H1 (cell line): ENCODE measurements around the gene AGPAT3. TPM values are rescaled to one million over a fixed set of nuclear protein-coding genes. Genes with fewer than 3 reads are reported as not detected.

Source experiments
- CTCF ChIA-PET: fragments of 300-600 bp; sonication (Branson Sonifier 250); formaldehyde crosslinking; loops from one replicate; lab custom pipeline; 2021; ENCODE audit not compliant: partially characterized antibody; lab: Charles Lee
- POLR2A ChIA-PET: fragments of 300-600 bp; sonication (Branson Sonifier 250); formaldehyde crosslinking; loops from one replicate; lab custom pipeline; 2021; ENCODE audit warnings: inconsistent platforms; ENCODE audit not compliant: partially characterized antibody; lab: Charles Lee
- DNase-seq, 2 experiments: peaks; one replicate each; pipeline versions ENCODE4 v3.0.0 to v3.0.0-alpha.2; 2010 to 2022; ENCODE audit warnings: low spot score in 2 of 2, low read depth in 1 of 2, mixed read lengths in 1 of 2
- FAIRE-seq: peaks from 2 replicates; lab custom pipeline; 2011; peaks lifted over from hg19 to GRCh38; lab: Jason Lieb, UNC
- H2AFZ ChIP-seq: 2 replicates; pipeline ENCODE4 v1.8.1; 2012; ENCODE audit warnings: low read length, inconsistent platforms
- H2AK5ac ChIP-seq: 2 replicates; pipeline ENCODE4 v1.6.1; 2013; ENCODE audit warnings: low read depth, low read length
- H2BK120ac ChIP-seq: replicated peaks from 2 replicates; pipeline ENCODE3; 2013; ENCODE audit warnings: low read depth, low read length, inconsistent platforms
- H2BK12ac ChIP-seq: 2 replicates; pipeline ENCODE4 v1.6.1; 2013; ENCODE audit warnings: low read depth, low read length
- H2BK15ac ChIP-seq: 2 replicates; pipeline ENCODE4 v1.6.1; 2013; ENCODE audit warnings: low read length
- H2BK20ac ChIP-seq: 2 replicates; pipeline ENCODE4 v1.6.1; 2013; ENCODE audit warnings: low read length
- H2BK5ac ChIP-seq: 2 replicates; pipeline ENCODE4 v1.6.1; 2013; ENCODE audit warnings: low read depth, low read length
- H3K14ac ChIP-seq: 2 replicates; pipeline ENCODE4 v1.6.1; 2013; ENCODE audit warnings: inconsistent platforms; ENCODE audit not compliant: insufficient read length
- H3K18ac ChIP-seq: 2 replicates; pipeline ENCODE4 v1.6.1; 2013; ENCODE audit warnings: low read length; ENCODE audit errors: extremely low read depth
- H3K23ac ChIP-seq: 2 replicates; pipeline ENCODE4 v1.6.1; 2013; ENCODE audit warnings: inconsistent platforms; ENCODE audit not compliant: insufficient read length
- H3K23me2 ChIP-seq: 2 replicates; pipeline ENCODE4 v1.6.1; 2013; ENCODE audit warnings: low read depth, low read length
- H3K27ac ChIP-seq: 2 replicates; pipeline ENCODE4 v1.6.1; 2011; ENCODE audit warnings: low read depth, low read length, inconsistent platforms
- H3K27me3 ChIP-seq, 4 experiments: replicated peaks in 1 of 4; 1 replicate in 1 of 4; 2 replicates in 3 of 4; pipeline versions ENCODE4 v1.6.1 to v1.8.1; 2011 to 2013; ENCODE audit warnings: low read length in 3 of 4, mild to moderate bottlenecking in 3 of 4, inconsistent platforms in 2 of 4, mixed read lengths in 2 of 4, moderate library complexity in 1 of 4; ENCODE audit not compliant: control insufficient read depth in 3 of 4, insufficient read depth in 3 of 4; ENCODE audit errors: extremely low read depth in 1 of 4
- H3K36me3 ChIP-seq, 4 experiments: 2 replicates each; pipeline versions ENCODE4 v1.6.1 to v1.8.1; 2011 to 2013; ENCODE audit warnings: mild to moderate bottlenecking in 4 of 4, low read length in 3 of 4, moderate library complexity in 2 of 4, control low read depth in 1 of 4, inconsistent platforms in 1 of 4; ENCODE audit not compliant: insufficient read depth in 4 of 4, control insufficient read depth in 2 of 4
- H3K4ac ChIP-seq: replicated peaks from 2 replicates; pipeline ENCODE3; 2013; ENCODE audit warnings: low read length, low read depth, mixed read lengths, inconsistent platforms; ENCODE audit not compliant: insufficient read length
- H3K4me1 ChIP-seq, 4 experiments: replicated peaks in 1 of 4; 1 replicate in 1 of 4; 2 replicates in 3 of 4; pipeline versions ENCODE4 v1.6.1 to v1.8.1; 2011 to 2013; ENCODE audit warnings: low read length in 3 of 4, inconsistent platforms in 2 of 4, mixed read lengths in 1 of 4; ENCODE audit not compliant: insufficient read depth in 4 of 4, control insufficient read depth in 3 of 4
- H3K4me2 ChIP-seq, 2 experiments: 2 replicates each; pipeline versions ENCODE4 v1.6.1 to v1.8.1; 2011 to 2013; ENCODE audit warnings: low read depth in 2 of 2, low read length in 2 of 2, control low read depth in 1 of 2, inconsistent platforms in 1 of 2, mild to moderate bottlenecking in 1 of 2; ENCODE audit not compliant: insufficient read depth in 1 of 2
- H3K4me3 ChIP-seq, 4 experiments: fragments of 200-600, 300-600 bp in 1 of 4; sonication (generic), shearing (Covaris generic), sonication (Bioruptor Twin) in 1 of 4; 2 replicates each; pipeline versions ENCODE4 v1.5.1 to v1.8.1; 2011 to 2016; ENCODE audit warnings: low read length in 4 of 4, low read depth in 3 of 4, control low read depth in 2 of 4, inconsistent platforms in 2 of 4, mild to moderate bottlenecking in 2 of 4, mixed read lengths in 1 of 4, moderate library complexity in 1 of 4; ENCODE audit not compliant: insufficient read depth in 2 of 4; ENCODE audit errors: extremely low read depth in 1 of 4
- H3K56ac ChIP-seq: replicated peaks from 2 replicates; pipeline ENCODE3; 2013; ENCODE audit warnings: low read depth, mild to moderate bottlenecking, mixed read lengths, low read length, inconsistent platforms; ENCODE audit not compliant: insufficient read length
- H3K79me1 ChIP-seq: 2 replicates; pipeline ENCODE4 v1.6.1; 2013; ENCODE audit warnings: low read depth, low read length, control low read depth
- H3K79me2 ChIP-seq, 2 experiments: 2 replicates each; pipeline versions ENCODE4 v1.6.1 to v1.8.1; 2012 to 2013; ENCODE audit warnings: low read length in 2 of 2, mild to moderate bottlenecking in 2 of 2, inconsistent platforms in 1 of 2; ENCODE audit not compliant: insufficient read depth in 2 of 2, control insufficient read depth in 1 of 2
- H3K9ac ChIP-seq, 4 experiments: replicated peaks in 1 of 4; 1 replicate in 1 of 4; 2 replicates in 3 of 4; pipeline versions ENCODE4 v1.6.1 to v1.8.1; 2011 to 2013; ENCODE audit warnings: low read depth in 3 of 4, low read length in 3 of 4, control low read depth in 2 of 4, mild to moderate bottlenecking in 2 of 4, moderate library complexity in 2 of 4, inconsistent platforms in 1 of 4; ENCODE audit errors: extremely low read depth in 1 of 4
- H3K9me3 ChIP-seq, 2 experiments: 2 replicates each; pipeline versions ENCODE4 v1.6.1 to v1.8.1; 2012 to 2013; ENCODE audit warnings: mild to moderate bottlenecking in 2 of 2, moderate library complexity in 2 of 2, control low read depth in 1 of 2, inconsistent platforms in 1 of 2, low read depth in 1 of 2, low read length in 1 of 2, mixed read lengths in 1 of 2; ENCODE audit not compliant: insufficient read depth in 2 of 2
- H4K20me1 ChIP-seq, 2 experiments: replicated peaks in 1 of 2; 2 replicates each; pipeline versions ENCODE3 to v1.8.1; 2011 to 2013; ENCODE audit warnings: inconsistent platforms in 2 of 2, low read length in 2 of 2, mild to moderate bottlenecking in 1 of 2; ENCODE audit not compliant: insufficient read depth in 2 of 2, control insufficient read depth in 1 of 2
- H4K5ac ChIP-seq: 2 replicates; pipeline ENCODE4 v1.6.1; 2013; ENCODE audit warnings: low read length, low read depth, mixed read lengths, inconsistent platforms; ENCODE audit not compliant: insufficient read length
- H4K8ac ChIP-seq: 2 replicates; pipeline ENCODE4 v1.8.0; 2013; ENCODE audit warnings: mild to moderate bottlenecking, moderate library complexity, low read length, inconsistent platforms; ENCODE audit not compliant: insufficient read depth; ENCODE audit errors: extremely low read depth
- H4K91ac ChIP-seq: replicated peaks from 2 replicates; pipeline ENCODE3; 2013; ENCODE audit warnings: low read length, mixed read lengths, inconsistent platforms; ENCODE audit not compliant: insufficient read length
- ASH2L ChIP-seq: fragments of 200-600, 300-600 bp; sonication (generic); IDR thresholded peaks from one replicate; pipeline ENCODE4 v1.7.1; 2017; ENCODE audit warnings: low read length
- ATF2 ChIP-seq: IDR thresholded peaks from 2 replicates; pipeline ENCODE4 v1.6.1; 2012; ENCODE audit warnings: low read length, inconsistent platforms
- CTBP2 ChIP-seq: IDR thresholded peaks from 2 replicates; pipeline ENCODE4 v1.7.0; 2011; ENCODE audit warnings: borderline replicate concordance, mild to moderate bottlenecking, moderate library complexity, mixed read lengths, low read length; ENCODE audit not compliant: insufficient read depth, insufficient read length
- FOSL1 ChIP-seq: IDR thresholded peaks from 2 replicates; pipeline ENCODE4 v1.6.1; 2011; ENCODE audit warnings: mild to moderate bottlenecking, low read depth, low read length, moderate library complexity; ENCODE audit not compliant: insufficient read depth
- HDAC2 ChIP-seq, 2 experiments: fragments of 300-600 bp in 1 of 2; sonication (generic) in 1 of 2; IDR thresholded peaks; 2 replicates each; pipeline ENCODE4 v1.6.1; 2011 to 2012; ENCODE audit warnings: low read depth in 2 of 2, low read length in 2 of 2, mild to moderate bottlenecking in 2 of 2, moderate library complexity in 2 of 2, borderline replicate concordance in 1 of 2, inconsistent platforms in 1 of 2
- HDAC6 ChIP-seq: IDR thresholded peaks from one replicate; pipeline ENCODE4 v1.7.1; 2012; ENCODE audit warnings: low read depth, mild to moderate bottlenecking, inconsistent platforms, low read length, moderate library complexity
- RAD21 ChIP-seq, 2 experiments: IDR thresholded peaks in 1 of 2; conservative IDR thresholded peaks in 1 of 2; 2 replicates each; pipeline ENCODE4 v1.6.1; 2011; ENCODE audit warnings: low read depth in 2 of 2, low read length in 2 of 2, improper control_type of control experiment in 1 of 2, inconsistent platforms in 1 of 2, mild to moderate bottlenecking in 1 of 2, moderate library complexity in 1 of 2
- SIX5 ChIP-seq: IDR thresholded peaks from 2 replicates; pipeline ENCODE4 v1.6.1; 2011; ENCODE audit warnings: mild to moderate bottlenecking, low read depth, low read length
- TCF12 ChIP-seq: IDR thresholded peaks from 2 replicates; pipeline ENCODE4 v1.6.1; 2011; ENCODE audit warnings: low read depth, mild to moderate bottlenecking, low read length
- WGBS, 2 experiments: shearing (Covaris generic) in 1 of 2; methylation state at CpG; one replicate each; pipeline versions ENCODE4 v1.1.6 to v1.1.7; 2013 to 2015; ENCODE audit warnings: low lambda C conversion rate in 2 of 2, mixed read lengths in 2 of 2, inconsistent platforms in 1 of 2, low coverage in 1 of 2, missing lambda C conversion rate in 1 of 2; ENCODE audit not compliant: insufficient replicate concordance in 2 of 2, insufficient coverage in 1 of 2, insufficient read length in 1 of 2; ENCODE audit errors: extremely low coverage in 1 of 2, missing lambda C conversion rate in 1 of 2; 5-methylcytosine and 5-hydroxymethylcytosine counted together
- polyA plus RNA-seq, 7 experiments: library from polyadenylated mRNA; depleted of rRNA in 3 of 7; stranded (reverse) in 5 of 7; unstranded in 2 of 7; fragments of >200 nt in 5 of 7; fragments of 200-250 nt in 2 of 7; gene quantifications; 1 replicate in 5 of 7; 2 replicates in 1 of 7; 4 replicates in 1 of 7; pipeline versions ENCODE4 v1.2.1 to v1.2.3, GENCODE V29; 2011 to 2013; ENCODE audit warnings: missing spikeins in 2 of 7, mixed read lengths in 2 of 7
- total RNA-seq: library from RNA; stranded (reverse); fragmentation: NEBNext Ultra II Directional; extraction: Animal tissue kit (Norgen Biotek cat#: 25700); gene quantifications from 2 replicates; pipeline ENCODE4 v1.2.1, GENCODE V29; 2021

AGPAT3 gene
- total and polyA plus RNA-seq, 2 of the 8 experiments (the other 6 are each of a cell fraction or from before 2014, with no cell fraction given): 5.8 to 7.3 TPM

GRCh38 chr21:43972850-43973633, 108.0 kb downstream of the AGPAT3 start:
- no peaks in the 10 kb centered on the region for H3K79me2 ChIP-seq
- no peak overlapping the region for H3K27ac ChIP-seq
- H3K4ac ChIP-seq: no peak overlapping the region
- H3K9me3 ChIP-seq: no peaks in the 10 kb centered on the region
- no peak overlapping the region for H3K56ac ChIP-seq
- ChIA-PET CTCF (interaction anchor here (0.7 to 1.7 kb wide), 11 partner anchors 8 to 361 kb away, joined by 3 to 8 read pairs (median 5); no protein-coding TSS in a partner anchor), POLR2A (interaction anchor here (1.3 kb wide), 1 partner anchor 9 kb away, joined by 4 read pairs; no protein-coding TSS in a partner anchor)
- no peak overlapping the region for H3K4me2 ChIP-seq
- H2AK5ac ChIP-seq: no peak overlapping the region
- no peaks in the 10 kb centered on the region; a peak in 1 of 7 replicates for H3K4me1 ChIP-seq
- no peak overlapping the region for H2BK15ac ChIP-seq
- H3K14ac ChIP-seq: no peak overlapping the region
- 89% methylated on average over 27 of the region's 29 CpGs; no CpG with 5 or more reads in 1 of the 2 experiments for WGBS, 2 experiments
- FAIRE-seq: no peak
- H3K36me3 ChIP-seq: no peaks in the 10 kb centered on the region
- no peaks in the 10 kb centered on the region for H3K27me3 ChIP-seq
- peaks cover 7% of the 10 kb centered on the region; the same call in 1 of the 2 replicates for H3K23me2 ChIP-seq
- H2BK5ac ChIP-seq: no peak overlapping the region
- no peak overlapping the region for H3K23ac ChIP-seq
- H2BK20ac ChIP-seq: no peak overlapping the region
- H2AFZ ChIP-seq: no peak overlapping the region
- no peak overlapping the region for H4K91ac ChIP-seq
- peaks cover 0 to 6% of the 10 kb centered on the region in 2 experiments for H4K20me1 ChIP-seq
- H3K4me3 ChIP-seq: no peak overlapping the region
- H2BK12ac ChIP-seq: no peak overlapping the region
- no peak for DNase-seq
- no peak overlapping the region for H3K18ac ChIP-seq
- H4K5ac ChIP-seq: no peak overlapping the region
- H3K9ac ChIP-seq: no peak overlapping the region
- H3K79me1 ChIP-seq: no peaks in the 10 kb centered on the region
- no peak overlapping the region for H4K8ac ChIP-seq
- no peak overlapping the region for H2BK120ac ChIP-seq
- no peak for TF ChIP-seq CTBP2
- TF ChIP-seq HDAC6: no peak
- no peak for TF ChIP-seq ATF2
- no peak for TF ChIP-seq RAD21 (IDR thresholded peaks at IDR 0.05 in 1 of 2, conservative IDR thresholded peaks at IDR 0.05 in 1 of 2; ENCODE audit: low read depth in 2 of 2, low read length in 2 of 2)
- no peak for TF ChIP-seq SIX5
- no peak for TF ChIP-seq TCF12
- no peak for TF ChIP-seq FOSL1
- no peak for TF ChIP-seq HDAC2 (IDR thresholded peaks at IDR 0.05; ENCODE audit: borderline replicate concordance in 1 of 2, low read depth in 2 of 2, low read length in 2 of 2)
- no peak for TF ChIP-seq ASH2L
